HCT116 (cell line): ENCODE measurements around the gene CERS6. TPM values are rescaled to one million over a fixed set of nuclear protein-coding genes. Genes with fewer than 3 reads are reported as not detected.

Experiments
- ATAC-seq: fragments of 200-7000 bp; cut with Tn5 transposase; 2 replicates; pipeline ENCODE4 v1.9.1; 2020; ENCODE audit warnings: mild to moderate bottlenecking, moderate library complexity
- BruUV-seq: library from RNA; stranded (reverse); fragments of 400-500 nt; replicated peaks from 2 replicates; lab custom pipeline; 2021; lab: Mats Ljungman, UMichigan
- CTCF ChIA-PET: fragments of 300-600 bp; sonication (Branson Sonifier 250); formaldehyde crosslinking; loops from one replicate; lab custom pipeline; 2021; ENCODE audit warnings: antibody characterized with exemption; lab: Charles Lee
- POLR2A ChIA-PET: fragments of 300-600, 350-600 bp; sonication (Branson Sonifier 250); formaldehyde crosslinking; loops from one replicate; lab custom pipeline; 2021; ENCODE audit warnings: antibody characterized with exemption; lab: Charles Lee
- RAD21 ChIA-PET, 2 experiments: fragments of 300-600 bp; sonication (Branson Sonifier 250); formaldehyde crosslinking; loops; one replicate each; lab custom pipeline; 2023; ENCODE audit warnings: low total read pairs in 2 of 2; ENCODE audit not compliant: uncharacterized antibody in 2 of 2, unreplicated experiment in 2 of 2, low non-redundant PET in 1 of 2; lab: Charles Lee
- DNase-seq: peaks from one replicate; pipeline ENCODE4 v3.0.0-alpha.2; 2010; ENCODE audit warnings: low read depth, low spot score
- H2AFZ ChIP-seq: fragments of 200-600 bp; shearing (Covaris generic), sonication (generic); 2 replicates; pipeline ENCODE4 v1.6.1; 2017; ENCODE audit warnings: low read depth, mixed run types, mixed read lengths, antibody characterized with exemption, low read length; ENCODE audit not compliant: poor library complexity, severe bottlenecking
- H3K27ac ChIP-seq: 2 replicates; pipeline ENCODE4 v1.5.1; 2012; ENCODE audit warnings: low read depth, low read length
- H3K27me3 ChIP-seq: fragments of 200-600 bp; sonication (generic); 2 replicates; pipeline ENCODE4 v1.6.1; 2016; ENCODE audit warnings: mixed run types, low read length, mixed read lengths; ENCODE audit not compliant: insufficient read depth
- H3K36me3 ChIP-seq, 2 experiments: fragments of 200-500 bp in 1 of 2; fragments of 200-600 bp in 1 of 2; sonication (Bioruptor generic) in 1 of 2; sonication (generic) in 1 of 2; 2 replicates each; pipeline versions ENCODE4 v1.5.1 to v1.6.1; 2014 to 2016; ENCODE audit warnings: low read length in 2 of 2, inconsistent platforms in 1 of 2, mixed read lengths in 1 of 2, mixed run types in 1 of 2; ENCODE audit not compliant: insufficient read depth in 2 of 2, control insufficient read depth in 1 of 2
- H3K4me1 ChIP-seq, 2 experiments: fragments of 200-600 bp in 1 of 2; sonication (generic) in 1 of 2; 2 replicates each; pipeline versions ENCODE4 v1.5.1 to v1.6.1; 2012 to 2017; ENCODE audit warnings: low read length in 2 of 2, inconsistent platforms in 1 of 2, mild to moderate bottlenecking in 1 of 2, mixed read lengths in 1 of 2, mixed run types in 1 of 2, moderate library complexity in 1 of 2; ENCODE audit not compliant: insufficient read depth in 2 of 2, control insufficient read depth in 1 of 2
- H3K4me2 ChIP-seq: fragments of 200-600 bp; sonication (generic); 2 replicates; pipeline ENCODE4 v1.6.1; 2017; ENCODE audit warnings: mixed run types, low read length, mixed read lengths
- H3K4me3 ChIP-seq, 2 experiments: fragments of 200-600 bp in 1 of 2; sonication (generic) in 1 of 2; replicated peaks in 1 of 2; 2 replicates each; pipeline ENCODE4 v1.5.1; 2011 to 2016; ENCODE audit warnings: low read length in 2 of 2, control low read depth in 1 of 2, low read depth in 1 of 2, mild to moderate bottlenecking in 1 of 2, mixed read lengths in 1 of 2, mixed run types in 1 of 2
- H3K79me2 ChIP-seq: fragments of 200-600 bp; sonication (generic); 2 replicates; pipeline ENCODE4 v1.6.1; 2017; ENCODE audit warnings: mild to moderate bottlenecking, mixed run types, low read length, moderate library complexity, mixed read lengths; ENCODE audit not compliant: insufficient read depth
- H3K9ac ChIP-seq: fragments of 200-600 bp; sonication (generic); 2 replicates; pipeline ENCODE4 v1.6.1; 2016; ENCODE audit warnings: low read length, mixed read lengths
- H3K9me2 ChIP-seq: fragments of 200-600 bp; sonication (generic), shearing (Covaris generic); 2 replicates; pipeline ENCODE4 v1.6.1; 2017; ENCODE audit warnings: mixed run types, mild to moderate bottlenecking, moderate library complexity; ENCODE audit not compliant: insufficient read depth
- H3K9me3 ChIP-seq, 2 experiments: fragments of 200-500 bp in 1 of 2; fragments of 200-600 bp in 1 of 2; sonication (Bioruptor generic) in 1 of 2; sonication (generic) in 1 of 2; 2 replicates each; pipeline ENCODE4 v1.6.1; 2014 to 2017; ENCODE audit warnings: low read length in 2 of 2, mixed read lengths in 2 of 2, inconsistent platforms in 1 of 2, low read depth in 1 of 2, mild to moderate bottlenecking in 1 of 2, mixed run types in 1 of 2, moderate library complexity in 1 of 2; ENCODE audit not compliant: control insufficient read depth in 1 of 2, insufficient read depth in 1 of 2
- H4K20me1 ChIP-seq: fragments of 200-600 bp; sonication (generic), shearing (Covaris generic); 2 replicates; pipeline ENCODE4 v1.6.1; 2017; ENCODE audit warnings: mixed run types, mild to moderate bottlenecking, moderate library complexity; ENCODE audit not compliant: insufficient read depth
- ELF1 ChIP-seq: IDR thresholded peaks from 2 replicates; pipeline ENCODE4 v1.6.1; 2012; ENCODE audit warnings: low read depth, borderline replicate concordance
- POLR2A ChIP-seq: IDR thresholded peaks from 2 replicates; pipeline ENCODE4 v1.7.0; 2011; ENCODE audit warnings: borderline replicate concordance; ENCODE audit not compliant: insufficient read depth, insufficient read length; ENCODE audit errors: extremely low read depth
- RAD21 ChIP-seq: IDR thresholded peaks from 2 replicates; pipeline ENCODE4 v1.6.1; 2012; ENCODE audit warnings: low read depth, mild to moderate bottlenecking
- REST ChIP-seq: IDR thresholded peaks from 2 replicates; pipeline ENCODE4 v1.6.1; 2012; ENCODE audit warnings: low read depth
- SP1 ChIP-seq: IDR thresholded peaks from 2 replicates; pipeline ENCODE4 v1.6.1; 2012; ENCODE audit warnings: low read depth
- intact Hi-C: fragments of 100-400 bp; cut with micrococcal nuclease; formaldehyde crosslinking; loops from 2 replicates; pipeline ENCODE4 v1.10.0; 2022
- total RNA-seq: library from RNA; stranded (reverse); gene quantifications from one replicate; pipeline ENCODE4 v1.2.1, GENCODE V29; 2021; ENCODE audit not compliant: unreplicated experiment

Gene CERS6
- total RNA-seq, 1 experiment from 2014 or later, result 37.0 TPM

GRCh38 chr2:168482952-168483831 is 27.1 kb downstream of the CERS6 start:
- POLR2A ChIA-PET, result no interaction called here

More at GRCh38 chr2:168482952-168483831, 27.1 kb downstream of the CERS6 start:
- no peak for TF ChIP-seq POLR2A
- TF ChIP-seq ELF1, result no peak
- no peak for TF ChIP-seq RAD21
- no peak for TF ChIP-seq SP1
- no peak for TF ChIP-seq REST
- TF ChIP-seq, all 23 proteins: peak for 0
- peaks cover 92% of the 10 kb centered on the region for H3K79me2 ChIP-seq
- intact Hi-C loops, result no loop called here
- H3K27ac ChIP-seq, result no peak overlapping the region
- peaks cover 6% of the 10 kb centered on the region; the same call in 1 of the 2 replicates for H4K20me1 ChIP-seq
- BruUV-seq, result no TSS peak
- no peaks in the 10 kb centered on the region for H3K9me3 ChIP-seq
- no peaks in the 10 kb centered on the region for H3K4me1 ChIP-seq
- no peak overlapping the region for H3K4me3 ChIP-seq
- H3K9me2 ChIP-seq, result no peaks in the 10 kb centered on the region
- H2AFZ ChIP-seq, result no peak overlapping the region
- DNase-seq, result no peak
- ATAC-seq, result no peak
- no peak overlapping the region for H3K4me2 ChIP-seq
- RAD21 ChIA-PET, result no interaction called here
- no peak overlapping the region for H3K9ac ChIP-seq
- H3K27me3 ChIP-seq, result no peaks in the 10 kb centered on the region
- CTCF ChIA-PET, result interaction anchor here (1.7 kb wide), 1 partner anchor 11 kb away, joined by 5 read pairs; no protein-coding TSS in a partner anchor
- H3K36me3 ChIP-seq, result no peaks in the 10 kb centered on the region
